SK-N-SH (cell line): ENCODE measurements around the gene MUC5AC. TPM values are rescaled to one million over a fixed set of nuclear protein-coding genes. Genes with fewer than 3 reads are reported as not detected.

Source experiments
- CTCF ChIA-PET: fragments of 300-600, 350-600 bp; formaldehyde crosslinking; extraction: SDS; loops from one replicate; lab custom pipeline; 2021; lab: Yijun Ruan, JAX
- POLR2A ChIA-PET: fragments of 350-600 bp; sonication (Branson Sonifier 250); formaldehyde crosslinking; extraction: SDS; loops from one replicate; lab custom pipeline; 2020; ENCODE audit warnings: antibody characterized with exemption, inconsistent platforms; lab: Yijun Ruan, JAX
- DNase-seq: peaks from one replicate; pipeline ENCODE4 v3.0.0; 2012
- H2AFZ ChIP-seq: fragments of 200-600 bp; sonication (generic); 2 replicates; pipeline ENCODE4 v1.8.1; 2016; ENCODE audit warnings: antibody characterized with exemption, mild to moderate bottlenecking, low read depth
- H3F3A ChIP-seq: fragments of 200-600 bp; sonication (generic); replicated peaks from 2 replicates; pipeline ENCODE3; 2016; ENCODE audit warnings: antibody characterized with exemption, mild to moderate bottlenecking; ENCODE audit not compliant: insufficient read depth
- H3K27ac ChIP-seq, 2 experiments: fragments of 200-500 bp in 1 of 2; fragments of 200-600 bp in 1 of 2; sonication (Bioruptor generic) in 1 of 2; sonication (generic), shearing (Covaris generic) in 1 of 2; 2 replicates each; pipeline versions ENCODE4 v1.5.1 to v1.6.1; 2014 to 2016; ENCODE audit warnings: low read depth in 2 of 2, inconsistent platforms in 1 of 2, low read length in 1 of 2, mild to moderate bottlenecking in 1 of 2, mixed read lengths in 1 of 2
- H3K27me3 ChIP-seq: fragments of 200-600 bp; sonication (generic), shearing (Covaris generic); 2 replicates; pipeline ENCODE4 v1.6.1; 2016; ENCODE audit warnings: mixed run types; ENCODE audit not compliant: insufficient read depth
- H3K36me3 ChIP-seq, 2 experiments: fragments of 200-500 bp in 1 of 2; fragments of 200-600 bp in 1 of 2; sonication (Bioruptor generic) in 1 of 2; sonication (generic) in 1 of 2; replicated peaks in 1 of 2; 2 replicates each; pipeline versions ENCODE3 to v1.5.1; 2014 to 2016; ENCODE audit warnings: low read length in 1 of 2, mild to moderate bottlenecking in 1 of 2; ENCODE audit not compliant: insufficient read depth in 2 of 2, control insufficient read depth in 1 of 2
- H3K4me1 ChIP-seq, 2 experiments: fragments of 200-500 bp in 1 of 2; fragments of 200-600 bp in 1 of 2; sonication (Bioruptor generic) in 1 of 2; sonication (generic), shearing (Covaris generic) in 1 of 2; 2 replicates each; pipeline versions ENCODE4 v1.5.1 to v1.6.1; 2014 to 2016; ENCODE audit warnings: low read depth in 1 of 2, low read length in 1 of 2, mixed run types in 1 of 2; ENCODE audit not compliant: insufficient read depth in 2 of 2, control insufficient read depth in 1 of 2
- H3K4me2 ChIP-seq: fragments of 200-600 bp; sonication (generic), shearing (Covaris generic); 2 replicates; pipeline ENCODE4 v1.6.1; 2017; ENCODE audit warnings: mixed run types
- H3K4me3 ChIP-seq, 2 experiments: fragments of 200-500 bp in 1 of 2; fragments of 200-600 bp in 1 of 2; sonication (Bioruptor generic) in 1 of 2; sonication (generic), shearing (Covaris generic) in 1 of 2; 2 replicates each; pipeline versions ENCODE4 v1.5.1 to v1.8.1; 2014 to 2016; ENCODE audit warnings: low read depth in 2 of 2, inconsistent platforms in 1 of 2, low read length in 1 of 2, mild to moderate bottlenecking in 1 of 2, mixed read lengths in 1 of 2, moderate library complexity in 1 of 2
- H3K79me2 ChIP-seq: fragments of 200-600 bp; sonication (generic); 2 replicates; pipeline ENCODE4 v1.8.1; 2017; ENCODE audit warnings: mild to moderate bottlenecking; ENCODE audit not compliant: insufficient read depth
- H3K9ac ChIP-seq: fragments of 200-600 bp; sonication (generic); 2 replicates; pipeline ENCODE4 v1.6.1; 2017; ENCODE audit warnings: mixed run types
- H3K9me2 ChIP-seq: fragments of 200-600 bp; sonication (generic); 2 replicates; pipeline ENCODE4 v1.6.1; 2017; ENCODE audit warnings: mixed run types
- H3K9me3 ChIP-seq: fragments of 200-600 bp; sonication (generic); 2 replicates; pipeline ENCODE4 v1.6.1; 2017; ENCODE audit warnings: mixed run types, mild to moderate bottlenecking, moderate library complexity
- H4K20me1 ChIP-seq: fragments of 200-600 bp; sonication (generic); 2 replicates; pipeline ENCODE4 v1.6.1; 2017; ENCODE audit warnings: mild to moderate bottlenecking, mixed run types; ENCODE audit not compliant: insufficient read depth
- CHD2 ChIP-seq: fragments of 150-350 bp; IDR thresholded peaks from 2 replicates; pipeline ENCODE4 v1.6.1; 2018; ENCODE audit warnings: low read length; ENCODE audit not compliant: partially characterized antibody
- EZH2phosphoT487 ChIP-seq: fragments of 200-600 bp; sonication (generic); IDR thresholded peaks from 2 replicates; pipeline ENCODE4 v1.6.1; 2017; ENCODE audit warnings: low read depth, mixed run types, mild to moderate bottlenecking, antibody characterized with exemption, moderate library complexity, borderline replicate concordance
- FOXJ3 ChIP-seq: sonication (generic); formaldehyde crosslinking; IDR thresholded peaks from 2 replicates; pipeline ENCODE4 v1.5.1; 2020; ENCODE audit warnings: mild to moderate bottlenecking, missing genetic modification reagents
- GABPA ChIP-seq: IDR thresholded peaks from 2 replicates; pipeline ENCODE4 v1.4.0; 2012; ENCODE audit warnings: low read depth, mild to moderate bottlenecking
- GATA2 ChIP-seq: sonication (generic); formaldehyde crosslinking; IDR thresholded peaks from 2 replicates; pipeline ENCODE4 v1.5.0; 2020; ENCODE audit warnings: mild to moderate bottlenecking, missing genetic modification reagents
- JUND ChIP-seq: IDR thresholded peaks from 2 replicates; pipeline ENCODE4 v1.4.0; 2012
- NFIC ChIP-seq: IDR thresholded peaks from 2 replicates; pipeline ENCODE4 v1.4.0; 2012; ENCODE audit warnings: borderline replicate concordance
- NRF1 ChIP-seq: IDR thresholded peaks from 2 replicates; pipeline ENCODE4 v1.6.1; 2012; ENCODE audit warnings: low read depth, mild to moderate bottlenecking, low read length
- PBX3 ChIP-seq: IDR thresholded peaks from 2 replicates; pipeline ENCODE4; 2012
- POLR2AphosphoS5 ChIP-seq: IDR thresholded peaks from 2 replicates; pipeline ENCODE4 v1.6.1; 2012; ENCODE audit warnings: low read depth, low read length
- RXRA ChIP-seq: IDR thresholded peaks from 2 replicates; pipeline ENCODE4 v1.4.0; 2012; ENCODE audit warnings: low read depth, mild to moderate bottlenecking, borderline replicate concordance
- SIN3A ChIP-seq: IDR thresholded peaks from 2 replicates; pipeline ENCODE4 v1.6.1; 2012; ENCODE audit warnings: low read depth, mild to moderate bottlenecking, low read length, moderate library complexity, borderline replicate concordance
- SMC3 ChIP-seq: IDR thresholded peaks from 2 replicates; pipeline ENCODE4 v1.6.1; 2012; ENCODE audit warnings: low read depth, low read length, improper control_type of control experiment
- TAF1 ChIP-seq: IDR thresholded peaks from 2 replicates; pipeline ENCODE4 v1.6.1; 2012; ENCODE audit warnings: low read depth, mild to moderate bottlenecking, low read length, moderate library complexity, borderline replicate concordance
- TEAD4 ChIP-seq: IDR thresholded peaks from 2 replicates; pipeline ENCODE4 v1.4.0; 2012; ENCODE audit warnings: mild to moderate bottlenecking, borderline replicate concordance; ENCODE audit not compliant: insufficient read depth
- USF2 ChIP-seq: fragments of 150-350 bp; IDR thresholded peaks from 2 replicates; pipeline ENCODE4 v1.6.1; 2017; ENCODE audit warnings: antibody characterized with exemption, low read length, low read depth, borderline replicate concordance
- WGBS: methylation state at CpG from one replicate; pipeline ENCODE4 v1.1.6; 2017; ENCODE audit warnings: low lambda C conversion rate; 5-methylcytosine and 5-hydroxymethylcytosine counted together
- polyA plus RNA-seq, 3 experiments: library from polyadenylated mRNA; depleted of rRNA; stranded (reverse); fragments of >200 nt; gene quantifications; 2 replicates each; pipeline ENCODE4 v1.2.3, GENCODE V29; 2012
- TF ChIP-seq, protein P1 (sequence below): IDR thresholded peaks from 2 replicates; pipeline ENCODE4 v1.4.0; 2012; ENCODE audit warnings: low read depth, borderline replicate concordance

MUC5AC gene
- polyA plus RNA-seq, 1 of the 3 experiments (the other 2 are of a cell fraction): not detected

- H3K9ac ChIP-seq: no peak overlapping the region
- no peak overlapping the region for H2AFZ ChIP-seq
- TF ChIP-seq PBX3 (no peak), GATA2 (no peak), USF2 (no peak), POLR2AphosphoS5 (no peak), SMC3 (no peak), JUND (no peak), TEAD4 (no peak), GABPA (no peak), EZH2phosphoT487 (no peak), RXRA (no peak), FOXJ3 (CRISPR knock-in tag) (no peak), NRF1 (no peak), TAF1 (no peak), SIN3A (no peak), NFIC (no peak), CHD2 (no peak)
- TF ChIP-seq, protein P1, sequence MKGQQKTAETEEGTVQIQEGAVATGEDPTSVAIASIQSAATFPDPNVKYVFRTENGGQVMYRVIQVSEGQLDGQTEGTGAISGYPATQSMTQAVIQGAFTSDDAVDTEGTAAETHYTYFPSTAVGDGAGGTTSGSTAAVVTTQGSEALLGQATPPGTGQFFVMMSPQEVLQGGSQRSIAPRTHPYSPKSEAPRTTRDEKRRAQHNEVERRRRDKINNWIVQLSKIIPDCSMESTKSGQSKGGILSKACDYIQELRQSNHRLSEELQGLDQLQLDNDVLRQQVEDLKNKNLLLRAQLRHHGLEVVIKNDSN: no peak
- TF ChIP-seq, all 33 proteins: peak for 0
- H3K4me3 ChIP-seq: no peak overlapping the region
- H3K79me2 ChIP-seq: no peaks in the 10 kb centered on the region
- no peaks in the 10 kb centered on the region for H3K27me3 ChIP-seq
- no peak overlapping the region for H3K27ac ChIP-seq
- no peaks in the 10 kb centered on the region for H4K20me1 ChIP-seq
- no peaks in the 10 kb centered on the region for H3F3A ChIP-seq
- peaks cover 0 to 2% of the 10 kb centered on the region in 2 experiments; a peak in 1 of 4 replicates for H3K4me1 ChIP-seq
- no peaks in the 10 kb centered on the region for H3K36me3 ChIP-seq
- peak; percentile 33 for DNase-seq
- ChIA-PET POLR2A (no interaction called here), CTCF (interaction anchor here (3.2 kb wide), 1 partner anchor 31 kb away, joined by 8 read pairs; no protein-coding TSS in a partner anchor)
- 51% methylated on average over 6 of the region's 22 CpGs for WGBS
- H3K9me3 ChIP-seq: no peaks in the 10 kb centered on the region
- H3K4me2 ChIP-seq: no peak overlapping the region
- no peaks in the 10 kb centered on the region for H3K9me2 ChIP-seq
These were observed 76.4 kb downstream of the MUC5AC start for GRCh38 chr11:1234054-1234720.
